ENCODE measurements around the gene MEN1.
"Not testable (repeated sequence)": the region's sequence is repeated elsewhere in the genome, so short reads cannot be mapped to it uniquely, and the experiment has no call there.

Gene MEN1

DNA sequence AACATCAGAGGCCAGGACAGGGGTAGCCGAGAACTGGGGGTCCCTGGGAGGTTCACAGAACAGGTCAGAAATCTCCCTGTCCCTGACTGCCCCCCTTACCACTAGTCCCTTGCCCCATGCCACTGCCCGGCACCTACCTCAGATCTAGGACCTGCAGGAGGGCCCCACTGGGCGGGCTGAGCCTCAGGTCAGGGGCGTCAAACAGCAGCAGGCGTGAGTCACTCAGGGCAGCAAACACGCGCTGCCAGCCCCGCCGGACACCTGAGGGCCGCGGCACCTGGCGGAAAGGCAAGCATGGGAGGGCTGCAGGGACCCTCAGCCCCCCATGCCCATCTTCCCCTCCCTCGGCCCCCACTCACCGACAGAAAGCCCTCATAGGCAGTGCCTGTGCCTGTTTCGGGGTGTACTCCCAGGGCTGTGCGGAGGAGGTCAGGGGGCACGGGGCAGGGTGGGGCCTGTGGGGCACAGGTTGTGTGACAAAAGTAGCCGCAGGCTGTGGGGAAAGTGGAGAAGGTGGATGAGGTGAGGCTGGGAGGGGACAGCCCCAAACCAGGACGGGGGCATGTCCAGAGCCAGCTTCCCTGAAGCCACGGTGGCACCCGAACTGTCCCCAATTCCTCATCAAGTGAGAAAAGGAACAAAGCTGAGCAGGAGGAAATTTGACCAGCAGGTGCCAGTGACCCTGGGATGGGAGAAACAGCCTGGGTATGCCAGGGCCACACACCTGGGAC, 22.3 kb upstream of the MEN1 start:
- DNase-seq (ENCODE audit: low read depth), result no peak

DNA sequence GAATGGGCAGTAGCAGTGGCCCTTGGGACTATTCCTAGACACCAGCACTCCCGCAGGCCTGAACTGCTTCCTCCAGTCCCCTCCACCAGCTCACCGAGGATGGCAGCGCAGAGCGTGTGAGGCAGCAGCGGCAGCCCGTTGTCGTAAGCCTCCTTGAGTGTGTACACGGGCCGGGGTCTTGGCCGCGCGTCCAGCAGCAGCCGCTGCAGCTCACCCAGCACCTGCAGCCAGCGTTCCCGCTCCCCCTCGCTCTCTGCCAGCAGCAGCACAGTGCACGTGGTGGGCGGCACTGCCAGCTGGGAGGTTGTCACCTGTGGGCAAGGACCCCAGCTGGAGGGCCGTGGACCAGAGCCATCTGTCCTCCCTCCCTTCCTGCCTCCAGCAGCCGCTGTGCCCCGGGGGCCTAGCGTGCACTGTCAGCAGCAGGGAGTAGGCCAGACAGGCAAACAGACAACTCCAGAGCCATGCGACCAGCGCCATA, 21.1 kb upstream of the MEN1 start:
- no peak for DNase-seq (ENCODE audit: low read depth)

DNA sequence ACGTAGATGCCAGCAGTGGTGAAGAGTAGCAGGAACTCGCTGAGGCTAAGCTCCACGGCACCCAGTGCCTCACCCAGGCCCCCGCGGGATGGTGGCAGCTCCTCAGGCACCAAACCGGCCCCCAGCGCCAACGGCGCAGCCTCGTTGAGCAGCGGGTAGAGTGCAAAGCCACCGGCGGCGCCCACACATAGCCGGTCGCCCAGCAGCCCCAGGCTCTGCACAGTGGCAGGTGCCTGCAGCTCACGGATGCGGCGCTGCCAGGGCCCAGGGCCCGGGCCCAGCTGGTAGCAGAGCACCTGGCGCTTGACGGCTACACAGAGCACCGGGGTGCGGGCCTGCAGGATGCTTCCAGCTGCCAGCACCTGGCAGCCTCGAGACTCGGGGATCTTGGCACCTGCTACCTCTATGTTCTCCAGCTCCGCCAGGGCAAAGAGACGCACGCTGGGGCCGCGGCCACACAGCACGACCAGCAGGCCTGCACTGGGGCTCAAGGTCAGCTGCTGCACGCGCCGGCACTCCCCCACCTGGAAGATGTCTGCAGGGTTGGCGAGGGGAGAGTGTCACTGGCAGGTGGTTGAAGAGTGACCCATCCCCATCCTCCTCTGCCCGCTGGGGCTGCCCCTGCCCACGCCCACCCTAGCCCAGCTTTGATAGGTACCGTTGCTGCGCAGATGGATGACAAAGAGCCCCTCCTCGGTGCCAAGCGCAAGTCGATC, 19.3 kb upstream of the MEN1 start:
- no peak for DNase-seq (ENCODE audit: low read depth)

DNA sequence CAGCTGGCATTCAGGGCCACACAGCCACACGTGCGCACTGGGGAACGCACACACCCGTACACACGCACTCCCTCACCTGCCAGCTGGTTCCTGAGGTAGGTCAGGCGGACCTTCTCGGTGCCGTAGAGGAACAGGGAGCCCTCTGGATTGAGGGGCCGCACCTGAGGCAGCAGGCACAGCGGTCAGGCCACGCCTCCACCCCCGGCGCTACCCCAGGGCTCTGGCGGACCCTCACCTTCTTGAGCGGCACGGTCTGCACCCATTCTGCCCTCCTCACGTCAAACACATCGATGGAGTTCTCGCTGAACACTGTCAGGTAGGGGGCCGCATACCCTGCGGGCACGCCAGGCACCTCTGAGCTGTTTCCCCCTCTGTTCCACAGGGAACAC, 17.1 kb upstream of the MEN1 start:
- DNase-seq (ENCODE audit: low read depth), result no peak

DNA sequence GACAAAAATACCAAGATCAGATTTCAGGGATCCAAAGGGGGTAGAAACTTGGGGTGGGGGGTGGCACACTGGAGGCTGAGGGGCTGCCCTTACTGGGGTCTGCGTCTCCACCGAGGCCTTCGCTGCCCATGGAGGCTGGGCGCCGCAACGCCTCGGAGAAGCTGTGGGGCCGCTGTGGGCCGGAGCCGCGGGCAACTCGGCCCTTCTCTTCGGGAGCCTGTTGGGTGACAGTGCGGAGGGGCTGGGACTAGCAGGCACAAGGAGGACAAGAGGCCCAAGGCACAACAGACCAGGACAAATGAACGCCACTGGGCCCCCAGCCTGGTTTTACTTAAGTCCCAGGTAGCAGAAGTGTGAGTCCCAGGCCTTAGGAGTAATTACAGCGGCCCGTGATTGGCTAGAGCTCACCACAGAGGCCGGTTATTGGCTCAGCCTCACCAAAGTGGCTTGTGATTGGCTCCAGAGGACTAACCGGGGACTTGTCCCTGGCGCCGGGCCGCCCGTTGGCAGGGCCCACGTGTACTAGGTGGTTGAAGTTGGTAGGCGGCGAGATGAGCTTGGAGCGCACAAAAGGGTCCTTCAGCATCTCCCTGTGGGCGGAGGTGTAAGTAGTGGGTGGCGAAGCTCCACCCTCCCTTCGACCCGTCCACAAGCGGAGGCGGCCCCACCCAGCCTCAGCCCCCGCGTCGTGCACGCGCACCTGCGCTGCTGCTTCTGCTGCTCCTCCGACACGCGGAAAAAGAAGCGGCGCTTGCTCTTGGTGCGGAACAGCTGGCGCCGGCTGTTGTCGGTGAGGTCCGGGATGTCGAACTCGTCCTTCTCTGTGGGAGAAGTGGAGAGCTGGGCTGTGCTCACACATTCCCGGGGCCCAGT, 16.5 kb upstream of the MEN1 start:
- DNase-seq (ENCODE audit: low read depth), result no peak

DNA sequence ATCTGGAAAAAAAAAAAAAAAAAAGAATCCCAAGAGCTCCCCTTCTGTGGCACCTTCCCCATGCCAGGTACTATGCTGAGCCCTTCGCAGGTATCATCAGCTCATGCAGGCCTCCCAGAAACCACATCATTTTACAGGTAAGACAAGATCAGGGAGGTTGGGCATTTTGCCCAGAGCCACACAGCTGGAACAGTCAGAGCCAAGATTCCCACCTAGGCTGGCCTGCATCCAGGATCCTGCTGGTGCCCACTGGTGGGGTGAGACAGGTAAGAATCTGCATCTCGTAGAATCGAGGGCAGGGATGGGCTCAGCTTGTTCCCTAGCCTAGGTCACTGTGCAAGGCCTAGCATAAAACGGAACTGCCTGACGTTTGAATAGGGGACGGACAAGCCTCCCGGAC, 15.7 kb upstream of the MEN1 start:
- DNase-seq (ENCODE audit: low read depth), result no peak

DNA sequence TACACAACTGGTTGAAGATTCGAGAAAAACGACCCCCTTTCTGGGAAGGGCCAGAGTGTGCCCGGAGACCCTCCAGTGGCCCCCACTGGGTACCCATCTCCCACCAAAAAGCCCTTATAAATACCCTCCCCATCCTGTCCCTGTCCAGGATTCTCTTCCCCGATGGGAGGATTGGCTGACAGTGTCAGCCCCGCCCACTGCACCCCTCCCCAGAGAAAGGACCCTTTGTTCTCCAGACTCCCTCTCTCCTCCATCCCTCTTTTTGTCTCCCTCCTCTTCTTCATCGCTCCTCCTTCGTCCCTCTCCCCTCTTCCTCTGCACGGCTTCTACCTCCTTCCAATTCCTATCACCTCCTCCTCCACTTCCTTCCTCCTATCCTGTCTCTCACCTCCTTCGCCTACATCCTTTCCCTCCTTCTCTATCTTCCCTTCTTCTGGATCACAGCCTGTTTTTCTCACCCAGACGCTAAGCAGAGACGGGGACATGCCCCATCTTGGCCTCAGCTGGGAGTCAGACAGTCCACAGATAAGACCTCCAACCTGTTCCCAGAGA, 13.3 kb upstream of the MEN1 start:
- no peak for DNase-seq (ENCODE audit: low read depth)

DNA sequence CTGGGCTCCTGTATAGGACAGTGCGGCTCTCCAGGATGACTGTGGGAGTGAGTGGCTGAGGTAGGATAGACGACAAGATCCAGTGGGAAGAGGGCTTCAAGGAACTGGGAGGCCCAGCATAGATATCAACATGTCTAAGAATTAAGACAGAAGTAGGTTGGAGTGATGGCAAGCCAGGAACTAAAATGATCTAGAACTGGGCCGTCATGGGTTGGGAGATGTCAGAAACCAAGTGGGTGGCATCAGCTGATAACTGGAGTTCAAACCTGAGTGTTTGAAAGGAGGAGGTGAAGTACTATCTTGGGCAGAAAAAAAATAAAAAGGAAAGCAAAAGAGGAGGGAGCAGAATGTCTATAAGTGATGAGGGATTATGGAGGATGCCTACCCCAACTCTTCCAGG, 7.1 kb upstream of the MEN1 start:
- DNase-seq (ENCODE audit: low read depth), result no peak

DNA sequence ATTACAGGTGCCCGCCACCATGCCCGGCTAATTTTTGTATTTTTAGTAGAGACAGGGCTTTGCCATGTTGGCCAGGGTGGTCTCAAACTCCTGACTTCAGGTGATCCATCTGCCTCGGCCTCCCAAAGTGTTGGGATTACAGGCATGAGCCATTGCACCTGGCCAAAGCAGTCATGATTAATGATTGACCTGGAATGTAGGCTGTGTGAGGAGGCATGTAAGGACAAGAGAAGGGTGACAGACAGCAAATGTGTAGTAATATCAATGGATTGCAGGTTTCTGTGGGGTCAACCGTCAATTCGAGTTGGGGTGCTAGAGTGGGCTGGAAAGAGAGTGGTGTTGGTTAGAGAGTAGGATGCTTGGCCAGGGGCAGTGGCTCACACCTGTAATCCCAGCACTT, 5.1 kb upstream of the MEN1 start:
- not testable (repeated sequence) for DNase-seq (ENCODE audit: low read depth)

DNA sequence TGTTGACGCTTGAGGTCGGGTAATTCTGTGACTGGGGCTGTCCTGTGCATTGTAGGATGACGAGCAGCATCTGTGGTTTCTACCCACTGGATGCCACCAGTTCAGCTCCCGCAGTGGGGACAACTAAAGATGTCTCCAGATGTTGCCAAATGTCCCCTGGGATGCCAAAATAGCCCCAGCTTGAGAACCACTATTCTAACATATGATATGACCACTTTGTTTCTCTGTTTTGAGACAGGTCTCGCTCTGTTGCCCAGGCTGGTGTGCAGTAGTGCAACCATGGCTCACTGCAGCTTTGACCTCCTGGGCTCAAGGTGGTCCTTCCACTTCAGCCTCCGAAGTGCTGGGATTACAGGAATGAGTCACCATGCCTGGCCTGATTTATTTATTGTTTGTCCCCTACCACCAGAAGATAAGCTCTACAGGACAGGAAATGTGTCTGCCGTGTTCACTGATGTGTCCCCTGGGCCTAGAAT, 4.4 kb upstream of the MEN1 start:
- no peak for DNase-seq (ENCODE audit: low read depth)

DNA sequence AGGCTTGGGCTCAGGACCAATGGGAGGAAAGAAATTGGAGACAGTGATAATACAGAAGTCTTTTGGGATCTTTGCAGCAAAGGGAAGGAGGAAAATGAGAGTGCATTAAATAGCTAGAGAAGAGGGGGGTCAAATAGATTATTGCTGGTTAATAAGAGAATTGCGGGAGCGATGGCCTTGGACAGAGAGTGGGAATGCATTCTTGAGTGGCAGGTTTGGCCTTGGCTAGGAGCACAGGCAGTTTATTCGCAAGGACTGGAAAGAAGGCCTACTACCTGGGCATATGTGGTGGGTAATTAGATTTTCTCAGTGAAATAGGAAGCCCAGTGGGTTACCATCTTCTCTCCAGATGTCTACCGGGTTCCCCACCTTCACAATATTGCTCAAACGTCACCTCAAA, 3.5 kb upstream of the MEN1 start:
- no peak for DNase-seq (ENCODE audit: low read depth)

DNA sequence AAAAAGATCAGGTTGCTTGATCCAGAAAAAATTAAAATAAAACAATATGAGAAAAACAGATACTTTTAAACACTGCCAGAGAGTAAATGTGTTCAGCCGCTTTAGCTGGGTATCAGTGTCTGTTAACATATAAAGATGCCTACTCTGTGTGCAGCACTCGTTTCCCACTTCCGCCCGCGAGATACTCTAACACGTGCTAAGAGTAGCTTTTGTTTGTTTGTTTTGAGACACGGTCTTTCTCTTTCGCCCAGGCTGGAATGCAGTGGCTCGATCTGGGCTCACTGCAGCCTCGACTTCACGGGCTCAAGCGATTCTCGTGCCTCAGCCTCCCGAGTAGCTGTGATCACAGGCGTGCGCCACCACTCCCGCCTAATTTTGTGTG, 531 bp upstream of the MEN1 start:
- no peak for DNase-seq (ENCODE audit: low read depth)

DNA sequence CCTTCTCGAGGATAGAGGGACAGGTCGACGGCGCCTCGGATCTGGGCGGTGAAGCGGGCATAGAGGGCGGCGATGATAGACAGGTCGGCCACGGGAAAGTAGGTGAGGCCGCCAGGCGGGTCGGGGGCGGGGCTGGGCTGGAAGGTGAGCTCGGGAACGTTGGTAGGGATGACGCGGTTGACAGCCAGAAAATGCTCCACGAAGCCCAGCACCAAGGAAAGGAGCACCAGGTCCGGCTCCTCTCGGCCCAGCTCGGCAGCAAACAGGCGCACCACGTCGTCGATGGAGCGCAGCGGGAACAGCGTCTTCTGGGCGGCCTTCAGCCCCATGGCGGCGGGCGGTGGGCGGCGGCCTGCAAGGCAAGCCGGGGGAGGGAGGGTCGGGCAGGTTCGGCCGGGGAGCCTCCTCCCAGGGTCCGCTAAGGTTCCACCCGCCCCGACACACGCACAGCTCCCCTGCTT, 540 bp downstream of the MEN1 start:
- DNase-seq (ENCODE audit: low read depth), result no peak

DNA sequence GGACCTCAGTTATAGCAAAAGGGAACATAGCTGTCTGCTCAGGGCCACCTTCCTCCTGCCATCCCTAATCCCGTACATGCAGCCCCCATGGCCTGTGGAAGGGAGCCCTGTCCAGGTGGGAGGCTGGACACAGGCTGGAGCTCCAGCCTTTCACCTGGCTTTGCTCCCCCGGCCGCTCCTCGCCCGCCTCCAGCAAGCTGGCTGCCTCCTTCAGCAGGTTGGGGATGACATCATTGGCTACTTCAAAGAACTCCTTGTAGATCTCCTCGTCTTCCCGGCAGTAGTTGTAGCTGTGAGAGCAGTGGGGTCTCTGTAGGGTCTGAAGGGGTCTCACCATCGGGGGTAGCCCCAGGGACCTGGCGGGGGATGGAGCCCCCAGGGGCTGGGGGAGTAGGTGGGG, 4.9 kb downstream of the MEN1 start:
- DNase-seq (ENCODE audit: low read depth), result no peak

DNA sequence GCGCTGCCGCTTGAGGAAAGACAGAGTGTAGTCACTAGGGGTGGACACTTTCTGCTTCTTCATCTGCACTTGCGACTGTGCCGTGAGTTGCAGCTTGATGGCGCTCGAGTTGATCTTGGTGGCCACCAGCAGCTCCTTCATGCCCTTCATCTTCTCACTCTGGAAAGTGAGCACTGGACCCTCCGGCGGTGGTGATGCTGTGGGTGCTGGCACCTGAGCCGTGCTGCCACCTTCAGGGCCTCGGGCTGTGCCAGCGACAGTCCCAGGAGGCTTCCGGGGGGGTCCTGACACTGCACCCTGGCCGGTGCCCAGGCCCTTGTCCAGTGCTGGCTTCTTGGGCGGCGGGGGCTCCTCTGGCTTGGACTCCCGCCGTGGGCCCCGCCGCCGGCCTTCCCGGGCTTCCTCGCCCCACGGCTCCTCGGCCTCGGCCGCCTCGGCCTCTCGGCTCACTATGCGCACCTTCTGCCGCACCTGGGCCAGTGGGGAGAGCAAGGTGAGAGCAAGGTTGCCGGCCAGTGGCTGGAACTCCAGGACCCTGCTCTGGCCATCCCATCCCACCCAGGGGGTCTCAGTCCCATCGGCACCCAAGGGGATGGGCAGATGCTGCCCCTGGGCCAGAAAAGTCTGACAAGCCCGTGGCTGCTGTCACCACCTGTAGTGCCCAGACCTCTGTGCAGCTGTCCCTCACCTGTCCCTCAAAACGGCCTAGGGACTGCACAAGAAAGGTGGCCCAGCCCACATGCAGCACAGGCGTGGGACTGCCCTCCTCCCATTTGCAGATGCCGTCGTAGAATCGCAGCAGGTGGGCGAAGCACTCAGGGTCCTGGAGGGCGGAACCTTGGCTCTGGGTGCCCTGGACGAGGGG, 5.8 kb downstream of the MEN1 start:
- no peak for DNase-seq (ENCODE audit: low read depth)

DNA sequence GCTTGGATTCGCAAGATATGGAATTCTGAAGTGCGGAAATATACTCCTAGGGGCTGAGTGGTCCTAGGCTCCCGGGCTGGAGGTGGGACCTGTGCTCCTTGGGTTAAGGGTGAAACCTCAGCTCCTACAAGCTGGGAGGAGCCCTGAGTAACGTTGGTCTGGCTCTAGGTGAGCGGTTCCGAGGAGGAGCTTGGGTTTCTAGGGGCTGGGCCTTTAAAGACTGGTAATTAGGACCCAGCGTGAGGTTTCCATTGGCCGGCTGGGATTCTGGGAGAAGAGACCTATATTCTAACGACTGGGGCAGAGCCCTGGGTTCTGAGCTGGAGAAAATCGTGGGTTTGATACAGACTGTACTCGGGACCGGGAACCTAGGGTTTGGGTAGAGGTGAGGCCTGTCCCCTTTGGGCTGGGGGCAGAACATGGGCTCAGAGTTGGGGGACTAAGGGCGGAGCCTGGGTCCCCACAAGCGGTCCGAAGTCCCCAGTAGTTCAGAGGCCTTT, 6.5 kb downstream of the MEN1 start:
- DNase-seq (ENCODE audit: low read depth), result no peak

DNA sequence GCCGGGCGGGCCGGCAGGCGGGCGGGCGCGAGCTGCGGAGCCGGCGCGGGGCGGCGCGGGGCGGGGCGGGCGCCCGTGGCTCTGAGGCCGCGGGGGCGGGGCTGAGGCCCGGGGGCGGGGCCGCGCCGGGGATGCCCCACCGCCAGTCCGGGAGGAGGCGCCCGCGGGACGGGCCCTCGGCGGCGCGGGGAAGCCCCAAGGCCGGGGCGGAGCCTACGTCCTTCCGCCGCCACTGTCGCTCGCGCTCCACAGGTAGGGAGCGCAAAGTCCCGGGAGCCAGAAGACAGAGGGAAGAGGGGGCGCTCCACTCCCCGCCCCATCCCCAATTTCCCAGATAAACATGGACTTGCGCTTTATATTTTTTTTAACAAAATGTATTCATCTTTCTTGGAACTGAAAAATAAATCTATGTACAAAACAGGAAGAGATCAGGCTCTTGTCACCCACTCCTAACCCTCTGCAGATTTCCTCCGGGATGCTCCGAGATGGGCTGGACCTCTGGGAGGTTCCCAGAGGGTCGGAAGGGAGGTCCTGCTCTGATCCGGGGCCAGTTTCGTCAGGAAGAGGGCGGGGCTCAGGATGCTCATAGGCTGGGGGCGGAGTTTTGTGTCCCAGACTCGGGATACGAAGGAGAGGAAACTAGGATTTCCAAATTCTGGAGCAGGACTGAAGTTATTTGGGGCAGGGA, 7.0 kb downstream of the MEN1 start, which contains the start of gene MAP4K2:
TSS of gene MAP4K2 (minus strand) at position 57 of the 688 bp plus-strand sequence. CDS start 65 bp downstream, outside the sequence.
- DNase-seq (ENCODE audit: low read depth), result peak; percentile 81

DNA sequence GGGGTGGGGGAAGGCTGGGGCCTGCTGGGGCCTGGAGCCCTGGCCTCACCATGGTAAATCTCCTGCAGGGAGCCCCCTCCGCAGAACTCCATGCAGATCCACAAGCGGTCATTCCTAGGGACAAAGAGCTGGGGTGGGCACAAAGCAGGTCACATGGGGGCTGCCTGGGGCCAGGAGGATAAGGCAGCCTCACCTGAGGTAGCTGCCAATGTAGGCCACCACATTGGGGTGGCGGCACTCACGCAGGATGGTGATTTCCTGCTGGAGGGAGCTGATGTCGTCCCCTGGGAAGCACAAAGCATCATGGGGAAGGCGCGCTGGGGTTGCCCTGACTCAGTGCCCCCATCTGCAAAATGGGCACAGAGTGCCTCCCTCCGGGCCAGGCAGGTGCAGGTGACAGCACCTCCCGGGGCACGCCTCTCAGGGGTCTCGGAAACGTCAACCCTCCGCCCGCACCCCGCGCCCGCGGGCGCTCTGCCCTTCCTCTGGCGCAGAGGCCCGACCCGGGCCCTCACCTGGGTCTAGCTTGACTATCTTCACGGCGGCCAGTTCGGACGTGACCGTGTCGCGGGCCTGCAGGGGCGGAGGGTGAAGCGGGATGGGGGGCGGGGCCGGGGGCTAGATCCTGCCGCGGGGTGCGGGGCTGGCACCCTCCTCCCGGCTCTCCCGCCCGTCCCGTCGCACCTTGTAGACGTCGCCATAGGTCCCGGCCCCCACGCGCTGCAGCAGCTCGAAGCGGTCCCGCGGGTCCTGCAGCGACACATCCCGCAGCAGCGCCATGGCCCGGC, 7.8 kb downstream of the MEN1 start:
- DNase-seq (ENCODE audit: low read depth), result no peak

DNA sequence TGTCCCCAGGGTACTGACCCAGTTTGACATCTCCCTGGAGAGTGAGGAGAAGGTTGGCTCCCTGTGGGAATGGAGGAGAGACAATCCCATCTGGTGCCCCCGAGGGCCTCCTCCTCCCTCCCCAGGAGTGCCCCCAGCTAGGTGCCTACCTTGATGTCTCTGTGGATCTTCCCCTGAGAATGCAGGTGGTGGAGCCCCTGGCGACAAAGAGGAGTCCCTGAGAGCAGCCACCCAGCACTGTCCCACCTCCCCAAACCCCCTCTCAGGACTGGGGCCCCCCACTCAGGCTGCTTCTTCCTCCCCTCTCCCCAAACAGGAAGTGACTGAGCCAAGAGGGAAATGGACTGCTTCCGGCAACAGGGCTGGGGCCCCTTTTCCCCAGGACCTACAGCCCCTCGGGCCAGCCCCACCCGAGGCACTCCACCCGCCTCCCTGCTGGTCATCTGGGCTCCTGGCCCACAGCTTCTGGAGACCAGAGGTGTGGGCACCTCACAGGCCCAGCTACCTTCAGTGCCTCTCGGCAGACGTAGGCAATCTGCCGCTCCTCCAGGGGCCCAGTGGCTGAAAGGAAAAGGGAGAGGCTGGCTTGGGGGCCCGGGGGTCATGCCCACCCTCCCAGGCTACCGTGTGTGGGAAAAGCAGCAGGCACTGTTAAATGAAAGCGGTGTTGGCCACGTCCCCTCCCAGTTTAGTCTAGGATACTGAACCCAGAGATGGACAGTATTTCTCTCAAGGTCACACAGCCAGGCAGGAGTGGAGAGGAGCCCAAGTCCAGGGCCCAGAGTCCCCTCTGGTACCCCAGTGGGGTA, 8.6 kb downstream of the MEN1 start:
- no peak for DNase-seq (ENCODE audit: low read depth)
